Measurements from ENCODE around the gene UMODL1. TPM values are rescaled to one million over a fixed set of nuclear protein-coding genes. Genes with fewer than 3 reads are reported as not detected.

UMODL1 gene
- total and polyA plus RNA-seq, 2 donors (not counting 3 experiments of a cell fraction or from before 2014, with no cell fraction given) = not detected

- TF ChIP-seq EZH2 (IDR thresholded peaks at IDR 0.05; ENCODE audit: borderline replicate concordance, low read depth, low read length, severe bottlenecking) (no peak), GATA2 (IDR thresholded peaks at IDR 0.05; ENCODE audit: insufficient read depth, insufficient read length, low read depth, low read length) (no peak), FOS (IDR thresholded peaks at IDR 0.05; ENCODE audit: borderline replicate concordance, insufficient read depth, low read length) (no peak)
- ChIA-PET CTCF (no interaction called here), POLR2A (no interaction called here)
- dilution Hi-C loops (cut with MboI; ENCODE audit: extremely low pct_ligation_motif_present, low sequenced_read_pairs) = no loop called here
- Histone ChIP-seq H3K27ac (ENCODE audit: insufficient read depth, low read depth, low read length) (no peak overlapping the region), H2AFZ (ENCODE audit: low read depth, low read length) (no peak overlapping the region), H3K27me3 (ENCODE audit: control insufficient read depth in 2 of 2, insufficient read depth in 2 of 2, low read length in 2 of 2) (no peaks in the 10 kb centered on the region), H3K9me1 (replicated peaks; ENCODE audit: control insufficient read depth, extremely low read depth, insufficient read depth, low read length) (no peaks in the 10 kb centered on the region), H3K36me3 (ENCODE audit: control insufficient read depth in 2 of 2, extremely low read depth in 1 of 2, insufficient read depth in 2 of 2, low read length in 2 of 2) (no peaks in the 10 kb centered on the region), H3K9ac (replicated peaks; ENCODE audit: extremely low read depth, insufficient read depth, low read length) (no peak overlapping the region), H4K20me1 (replicated peaks; ENCODE audit: control insufficient read depth, extremely low read depth, insufficient read depth, low read length) (no peaks in the 10 kb centered on the region), H3K9me3 (replicated peaks; ENCODE audit: control insufficient read depth, insufficient read depth, low read length) (no peaks in the 10 kb centered on the region), H3K4me3 (replicated peaks in 1 of 3; ENCODE audit: insufficient read depth in 1 of 3, low read depth in 1 of 3, low read length in 3 of 3) (no peak overlapping the region), H3K4me2 (ENCODE audit: insufficient read depth, low read length) (no peak overlapping the region), H3K79me2 (ENCODE audit: control insufficient read depth, insufficient read depth, low read length) (no peaks in the 10 kb centered on the region), H3K4me1 (ENCODE audit: control insufficient read depth, extremely low read depth, insufficient read depth, low read length) (no peaks in the 10 kb centered on the region)
- DNase-seq (ENCODE audit: low read depth, low spot score) (no peak), FAIRE-seq (no peak)
- no TSS peak for BruUV-seq (replicated peaks)
- intact Hi-C loops (cut with micrococcal nuclease) = no loop called here
These were observed 66.2 kb downstream of the UMODL1 start for GRCh38 chr21:42137191-42137904.

GRCh38 chr21:42140196-42140934, 69.2 kb downstream of the UMODL1 start:
- no peaks in the 10 kb centered on the region for H4K20me1 ChIP-seq (replicated peaks; ENCODE audit: control insufficient read depth, extremely low read depth, insufficient read depth, low read length)
- no peak overlapping the region for H3K4me2 ChIP-seq (ENCODE audit: insufficient read depth, low read length)
- intact Hi-C loops (cut with micrococcal nuclease) (loop anchor here (10.0 kb wide), 1 partner anchor 194 kb away; no protein-coding TSS in a partner anchor), dilution Hi-C loops (cut with MboI; ENCODE audit: extremely low pct_ligation_motif_present, low sequenced_read_pairs) (no loop called here)
- H3K27ac ChIP-seq (ENCODE audit: insufficient read depth, low read depth, low read length) = no peak overlapping the region
- DNase-seq (ENCODE audit: low read depth, low spot score) = no peak
- no peak for FAIRE-seq
- no peaks in the 10 kb centered on the region for H3K79me2 ChIP-seq (ENCODE audit: control insufficient read depth, insufficient read depth, low read length)
- H3K9ac ChIP-seq (replicated peaks; ENCODE audit: extremely low read depth, insufficient read depth, low read length) = no peak overlapping the region
- ChIA-PET CTCF (interaction anchor here (1.2 to 1.4 kb wide), 2 partner anchors 118 to 324 kb away, joined by 4 to 6 read pairs; no protein-coding TSS in a partner anchor), POLR2A (no interaction called here)
- no TSS peak for BruUV-seq (replicated peaks)
- no peaks in the 10 kb centered on the region for H3K9me1 ChIP-seq (replicated peaks; ENCODE audit: control insufficient read depth, extremely low read depth, insufficient read depth, low read length)
- H3K9me3 ChIP-seq (replicated peaks; ENCODE audit: control insufficient read depth, insufficient read depth, low read length) = no peaks in the 10 kb centered on the region
- H3K4me3 ChIP-seq (replicated peaks in 1 of 3; ENCODE audit: insufficient read depth in 1 of 3, low read depth in 1 of 3, low read length in 3 of 3) = no peak overlapping the region
- no peaks in the 10 kb centered on the region for H3K27me3 ChIP-seq (ENCODE audit: control insufficient read depth in 2 of 2, insufficient read depth in 2 of 2, low read length in 2 of 2)
- TF ChIP-seq POLR2A (IDR thresholded peaks at IDR 0.05; ENCODE audit: low read depth, low read length) (no peak), MAX (IDR thresholded peaks at IDR 0.05; ENCODE audit: insufficient read depth, insufficient read length) (peak; percentile 37)
- H3K4me1 ChIP-seq (ENCODE audit: control insufficient read depth, extremely low read depth, insufficient read depth, low read length) = no peaks in the 10 kb centered on the region
- no peaks in the 10 kb centered on the region for H3K36me3 ChIP-seq (ENCODE audit: control insufficient read depth in 2 of 2, extremely low read depth in 1 of 2, insufficient read depth in 2 of 2, low read length in 2 of 2)
- no peak overlapping the region for H2AFZ ChIP-seq (ENCODE audit: low read depth, low read length)

Data from endothelial cell of umbilical vein (primary cell).